GM12872 (cell line): ENCODE data around the gene ATG101.

Experiments
- CTCF ChIP-seq: IDR thresholded peaks from 3 replicates; pipeline ENCODE4 v1.5.1; 2011; ENCODE audit warnings: low read depth, mild to moderate bottlenecking, low read length, moderate library complexity; ENCODE audit not compliant: insufficient read depth

The ATG101 gene

DNA sequence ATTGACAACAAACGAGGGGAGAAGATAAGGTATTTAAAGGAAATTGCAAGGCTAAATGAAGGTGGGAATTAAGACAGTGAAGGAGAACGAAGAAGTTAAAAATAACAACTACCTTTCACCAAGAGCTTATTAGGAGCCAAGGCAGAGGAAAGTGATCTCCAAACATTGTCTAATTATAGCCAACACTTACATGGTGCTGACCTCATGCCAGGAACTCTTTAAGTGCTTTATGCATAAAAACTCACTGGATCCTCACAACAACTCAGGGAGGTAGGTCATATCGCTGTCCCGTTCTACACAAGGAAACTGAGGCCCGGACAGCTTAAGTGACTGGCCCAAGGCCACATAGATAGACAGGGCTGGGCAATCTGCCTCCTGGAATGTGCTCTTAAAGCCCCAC is 43.5 kb upstream of the ATG101 start:
- TF ChIP-seq CTCF, result no peak

GRCh38 chr12:52027085-52027843 is 42.5 kb upstream of the ATG101 start:
- no peak for TF ChIP-seq CTCF

GRCh38 chr12:52029685-52030084 is 40.1 kb upstream of the ATG101 start:
- TF ChIP-seq CTCF, result no peak

DNA sequence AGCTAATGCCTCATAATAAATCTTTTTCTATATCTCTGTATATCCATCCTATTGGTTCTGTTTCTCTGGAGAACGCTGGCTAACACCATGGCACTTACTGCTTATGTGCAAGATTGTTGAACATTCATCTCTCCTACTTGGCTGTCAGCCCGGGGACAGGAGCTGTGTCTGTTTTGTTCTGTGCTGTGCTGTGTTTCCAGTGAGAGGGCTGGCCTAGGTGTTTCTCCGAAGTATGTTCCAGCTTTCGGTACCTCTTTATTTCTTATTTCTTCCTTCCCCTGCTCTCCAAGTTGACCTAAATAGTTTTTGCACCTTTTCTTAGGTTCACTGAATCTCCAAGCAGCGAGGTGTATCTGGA is 37.4 kb upstream of the ATG101 start:
- no peak for TF ChIP-seq CTCF

- TF ChIP-seq CTCF, result no peak
Observed at GRCh38 chr12:52032804-52033445, 36.9 kb upstream of the ATG101 start.

GRCh38 chr12:52033446-52034140 is 36.2 kb upstream of the ATG101 start:
- no peak for TF ChIP-seq CTCF

- TF ChIP-seq CTCF, result no peak
Observed at GRCh38 chr12:52035190-52035589, 34.6 kb upstream of the ATG101 start.
